Body of pancreas (tissue), 4 donors: ENCODE data around the gene KIF1A. TPM values are rescaled to one million over a fixed set of nuclear protein-coding genes. Genes with fewer than 3 reads are reported as not detected.

Source experiments
- ATAC-seq: fragments of 150-250 bp; one replicate; pipeline ENCODE4 v1.9.1; 2016
- DNase-seq, 4 donors: peaks; one replicate each; pipeline ENCODE4 v3.0.0-alpha.2; 2019
- H3K27ac ChIP-seq, 4 donors: fragments of 200-600 bp; sonication (generic); 1 replicate in 3 of 4; 2 replicates in 1 of 4; pipeline versions ENCODE4 v1.5.1 to v1.6.1; 2016 to 2019; ENCODE audit warnings: mild to moderate bottlenecking in 1 of 4, mixed read lengths in 1 of 4, moderate library complexity in 1 of 4
- H3K27me3 ChIP-seq, 2 donors: fragments of 200-600 bp; sonication (generic); one replicate each; pipeline ENCODE4 v1.6.0; 2016; ENCODE audit warnings: mild to moderate bottlenecking in 1 of 2
- H3K36me3 ChIP-seq, 2 donors: fragments of 200-600 bp; sonication (generic); replicated peaks in 1 of 2; 2 replicates each; pipeline ENCODE4 v1.5.1; 2016; ENCODE audit warnings: low read depth in 2 of 2; ENCODE audit not compliant: insufficient read depth in 1 of 2
- H3K4me1 ChIP-seq: fragments of 200-600 bp; sonication (generic); one replicate; pipeline ENCODE4 v1.6.0; 2016
- H3K4me3 ChIP-seq, 2 donors: fragments of 200-600 bp; sonication (generic); 1 replicate in 1 of 2; 2 replicates in 1 of 2; pipeline ENCODE4 v1.5.1; 2016 to 2019
- H3K9me3 ChIP-seq, 3 donors: fragments of 200-600 bp; sonication (generic); 1 replicate in 2 of 3; 2 replicates in 1 of 3; pipeline ENCODE4 v1.5.1; 2016
- CTCF ChIP-seq, 7 experiments: fragments of 450-650 bp in 4 of 7; fragments of 200-600 bp in 3 of 7; sonication (generic) in 3 of 7; IDR thresholded peaks; one replicate each; pipeline ENCODE4 v1.5.1; 2016 to 2019; ENCODE audit warnings: antibody characterized with exemption in 7 of 7
- POLR2A ChIP-seq, 3 donors: fragments of 450-650 bp; IDR thresholded peaks; one replicate each; pipeline ENCODE4 v1.6.1; 2016; ENCODE audit warnings: antibody characterized with exemption in 3 of 3, mild to moderate bottlenecking in 2 of 3
- WGBS, 2 donors: methylation state at CpG; one replicate each; pipeline ENCODE4 v1.1.5; 2017; 5-methylcytosine and 5-hydroxymethylcytosine counted together
- intact Hi-C: fragments of 100-400 bp; cut with DNase I; formaldehyde crosslinking; loops from one replicate; pipeline ENCODE4 v1.15.1; 2023
- total RNA-seq, 2 donors: library from RNA; depleted of rRNA; stranded (reverse); fragments of >200 nt; gene quantifications; one replicate each; pipeline ENCODE4 v1.1.0, GENCODE V29; 2016

KIF1A gene
- total RNA-seq, 2 donors from 2014 or later: 51.9 to 79.1 TPM

GRCh38 chr2:240723851-240724250 lies 96.2 kb downstream of the KIF1A start:
- intact Hi-C loops: no loop called here
- Histone ChIP-seq H3K27me3 (no peaks in the 10 kb centered on the region), H3K36me3 (no peaks in the 10 kb centered on the region), H3K4me3 (no peak overlapping the region), H3K9me3 (no peaks in the 10 kb centered on the region), H3K4me1 (no peaks in the 10 kb centered on the region), H3K27ac (no peak overlapping the region)
- TF ChIP-seq CTCF (IDR thresholded peaks at IDR 0.05): no peak
- TF ChIP-seq POLR2A (IDR thresholded peaks at IDR 0.05): no peak
- ATAC-seq: no peak
- WGBS, 2 donors: 90 to 97% methylated on average over 6 to 9 of the region's 9 CpGs
- DNase-seq: no peak

GRCh38 chr2:240722796-240723735 lies 97.0 kb downstream of the KIF1A start:
- Histone ChIP-seq H3K9me3 (no peaks in the 10 kb centered on the region), H3K4me1 (no peaks in the 10 kb centered on the region), H3K27me3 (no peaks in the 10 kb centered on the region), H3K4me3 (no peak overlapping the region), H3K36me3 (no peaks in the 10 kb centered on the region), H3K27ac (no peak overlapping the region)
- intact Hi-C loops: no loop called here
- WGBS, 2 donors: 88 to 91% methylated on average over 19 to 32 of the region's 32 CpGs
- DNase-seq: no peak
- TF ChIP-seq POLR2A (IDR thresholded peaks at IDR 0.05) (no peak), CTCF (IDR thresholded peaks at IDR 0.05) (no peak)
- no peak for ATAC-seq

GRCh38 chr2:240722376-240722775 lies 97.6 kb downstream of the KIF1A start:
- Histone ChIP-seq H3K4me3 (no peak overlapping the region), H3K27ac (no peak overlapping the region), H3K9me3 (no peaks in the 10 kb centered on the region), H3K36me3 (no peaks in the 10 kb centered on the region), H3K4me1 (no peaks in the 10 kb centered on the region), H3K27me3 (no peaks in the 10 kb centered on the region)
- intact Hi-C loops: no loop called here
- ATAC-seq: no peak
- TF ChIP-seq CTCF (IDR thresholded peaks at IDR 0.05): no peak
- WGBS, 2 donors: 87% methylated on average over 16 of the region's 16 CpGs; no CpG with 5 or more reads in 1 of the 2 donors
- no peak for DNase-seq

- H3K4me1 ChIP-seq: no peaks in the 10 kb centered on the region
- DNase-seq (no peak), ATAC-seq (no peak)
- no peaks in the 10 kb centered on the region for H3K36me3 ChIP-seq
- H3K9me3 ChIP-seq: no peaks in the 10 kb centered on the region
- H3K27ac ChIP-seq: no peak overlapping the region
- no peaks in the 10 kb centered on the region for H3K27me3 ChIP-seq
- intact Hi-C loops: no loop called here
- TF ChIP-seq CTCF (IDR thresholded peaks at IDR 0.05) (no peak), POLR2A (IDR thresholded peaks at IDR 0.05) (no peak)
- no peak overlapping the region for H3K4me3 ChIP-seq
- 88 to 89% methylated on average over 2 to 20 of the region's 20 CpGs for WGBS, 2 donors
These were observed 98.3 kb downstream of the KIF1A start for GRCh38 chr2:240721596-240722180.
